ENCODE data around the gene CDK2AP2. TPM values are rescaled to one million over a fixed set of nuclear protein-coding genes. Genes with fewer than 3 reads are reported as not detected.
A peak's percentile ranks its signal among the peaks of the same experiment; 100 is the strongest.

Gene CDK2AP2
- total RNA-seq, 4 donors from 2014 or later: 16.3 to 40.4 (median 27.8) TPM

- no peak for DNase-seq (ENCODE audit: low spot score in 2 of 2)
- TF ChIP-seq POLR2A (IDR thresholded peaks at IDR 0.05) (no peak), CTCF (IDR thresholded peaks at IDR 0.05) (no peak)
- WGBS, 2 donors: 76 to 83% methylated on average over 7 of the region's 7 CpGs
- intact Hi-C loops (cut with DNase I; ENCODE audit: low total_unique reads): no loop called here
- H3K4me3 ChIP-seq (ENCODE audit: low read depth, poor library complexity, severe bottlenecking): no peak overlapping the region
These were observed 35.1 kb downstream of the CDK2AP2 start for GRCh38 chr11:67472882-67473281.

- H3K4me3 ChIP-seq (ENCODE audit: low read depth, poor library complexity, severe bottlenecking): no peak overlapping the region
- DNase-seq (ENCODE audit: low spot score in 2 of 2): no peak
- WGBS, 2 donors: 80 to 88% methylated on average over 8 of the region's 8 CpGs
- TF ChIP-seq CTCF (IDR thresholded peaks at IDR 0.05) (no peak), POLR2A (IDR thresholded peaks at IDR 0.05) (no peak)
- intact Hi-C loops (cut with DNase I; ENCODE audit: low total_unique reads): no loop called here
These were observed 37.5 kb downstream of the CDK2AP2 start for GRCh38 chr11:67470337-67471002.

GRCh38 chr11:67469508-67469811 lies 38.5 kb downstream of the CDK2AP2 start:
- no peak for TF ChIP-seq POLR2A (IDR thresholded peaks at IDR 0.05)
- TF ChIP-seq CTCF (IDR thresholded peaks at IDR 0.05): no peak
- no peak for DNase-seq (ENCODE audit: low spot score in 2 of 2)
- intact Hi-C loops (cut with DNase I; ENCODE audit: low total_unique reads): no loop called here
- peak overlapping the region; percentile 33 for H3K4me3 ChIP-seq (ENCODE audit: low read depth, poor library complexity, severe bottlenecking)
- 4 to 11% methylated on average over 9 of the region's 9 CpGs for WGBS, 2 donors

GRCh38 chr11:67468759-67469507 lies 39.0 kb downstream of the CDK2AP2 start, which contains the start of gene TMEM134:
TSS of gene TMEM134 (minus strand) at chr11:67469251. CDS start at chr11:67469192, 59 bp downstream.
- 0% methylated on average over 21 to 33 of the region's 76 CpGs for WGBS, 2 donors
- peak; percentile 88 to 98 for DNase-seq (ENCODE audit: low spot score in 2 of 2)
- peak within 1 kb of the TSS; percentile 76 for H3K4me3 ChIP-seq (ENCODE audit: low read depth, poor library complexity, severe bottlenecking)
- TF ChIP-seq CTCF (IDR thresholded peaks at IDR 0.05) (peak in 1 of 3 donors; percentile 49), POLR2A (IDR thresholded peaks at IDR 0.05) (peak in 1 of 2 donors; percentile 10)
- intact Hi-C loops (cut with DNase I; ENCODE audit: low total_unique reads): no loop called here

- WGBS, 2 donors: 0% methylated on average over 6 of the region's 6 CpGs
- DNase-seq (ENCODE audit: low spot score in 2 of 2): no peak
- TF ChIP-seq POLR2A (IDR thresholded peaks at IDR 0.05) (no peak), CTCF (IDR thresholded peaks at IDR 0.05) (no peak)
- intact Hi-C loops (cut with DNase I; ENCODE audit: low total_unique reads): no loop called here
- peak overlapping the region; percentile 76 for H3K4me3 ChIP-seq (ENCODE audit: low read depth, poor library complexity, severe bottlenecking)
These were observed 39.6 kb downstream of the CDK2AP2 start for GRCh38 chr11:67468456-67468758.
